Uterus (tissue), 4 donors: ENCODE measurements around the gene SPDYC. TPM values are rescaled to one million over a fixed set of nuclear protein-coding genes. Genes with fewer than 3 reads are reported as not detected.

Experiments used
- DNase-seq, 2 donors: peaks; one replicate each; pipeline ENCODE4 v3.0.0-alpha.2; 2019 to 2020
- H3K27ac ChIP-seq, 2 donors: fragments of 200-600 bp; sonication (generic); 1 replicate in 1 of 2; 2 replicates in 1 of 2; pipeline ENCODE4 v1.5.1; 2016 to 2018
- H3K27me3 ChIP-seq, 2 donors: fragments of 200-600 bp; sonication (generic); one replicate each; pipeline ENCODE4 v1.5.1; 2018 to 2019; ENCODE audit warnings: control low read depth in 1 of 2
- H3K36me3 ChIP-seq, 2 donors: fragments of 200-600 bp; sonication (generic); one replicate each; pipeline ENCODE4 v1.5.1; 2019; ENCODE audit warnings: control low read depth in 1 of 2
- H3K4me1 ChIP-seq, 2 donors: fragments of 200-600 bp; sonication (generic); one replicate each; pipeline ENCODE4 v1.5.1; 2018 to 2019; ENCODE audit warnings: control low read depth in 1 of 2
- H3K4me3 ChIP-seq, 2 donors: fragments of 200-600 bp; sonication (generic); 1 replicate in 1 of 2; 2 replicates in 1 of 2; pipeline ENCODE4 v1.5.1; 2018 to 2019; ENCODE audit warnings: mild to moderate bottlenecking in 1 of 2
- H3K9me3 ChIP-seq, 2 donors: fragments of 200-600 bp; sonication (generic); one replicate each; pipeline ENCODE4 v1.5.1; 2019; ENCODE audit warnings: control low read depth in 1 of 2
- POLR2A ChIP-seq, 2 donors: fragments of 450-650 bp; IDR thresholded peaks; one replicate each; pipeline ENCODE4 v1.6.1; 2016; ENCODE audit warnings: antibody characterized with exemption in 2 of 2, mild to moderate bottlenecking in 1 of 2, moderate library complexity in 1 of 2
- intact Hi-C: fragments of 100-400 bp; cut with DNase I; formaldehyde crosslinking; loops from one replicate; pipeline ENCODE4 v1.15.1; 2023; ENCODE audit warnings: low total_unique reads
- total RNA-seq, 4 donors: library from RNA; depleted of rRNA in 3 of 4; stranded (reverse); fragments of >200 nt in 3 of 4; gene quantifications; one replicate each; pipeline versions ENCODE4 v1.1.0 to v1.2.4, GENCODE V29; 2014 to 2023
- TF ChIP-seq, protein P1 (sequence below), 4 experiments: fragments of 200-600 bp in 2 of 4; fragments of 450-650 bp in 2 of 4; sonication (generic) in 2 of 4; IDR thresholded peaks; one replicate each; pipeline ENCODE4 v1.5.1; 2016 to 2019; ENCODE audit warnings: antibody characterized with exemption in 4 of 4, mild to moderate bottlenecking in 2 of 4, moderate library complexity in 1 of 4
- donor health status: DM: yes; HTN: yes; CAD: no.

Gene SPDYC
- total RNA-seq, 4 donors from 2014 or later: not detected

DNA sequence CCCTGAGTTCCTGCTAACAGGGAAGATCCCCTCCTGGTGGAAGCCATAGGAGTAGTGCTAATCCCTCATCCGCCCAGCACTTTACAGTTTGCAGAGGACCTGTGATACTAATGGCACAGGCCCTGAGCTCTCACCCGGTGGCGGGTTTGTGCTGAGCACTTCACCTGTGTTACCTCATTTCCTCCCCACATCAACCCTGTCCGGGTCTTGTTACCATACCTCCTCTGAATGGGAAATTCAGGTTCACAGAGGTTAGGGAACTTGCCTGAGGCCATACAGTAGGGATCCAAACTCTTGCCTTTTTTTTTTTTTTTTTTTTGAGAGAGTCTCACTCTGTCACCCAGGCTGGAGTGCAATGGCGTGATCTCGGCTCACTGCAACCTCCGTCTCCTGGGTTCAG, 36.9 kb downstream of the SPDYC start:
- Histone ChIP-seq H3K4me3 (no peak overlapping the region), H3K27ac (no peak overlapping the region), H3K9me3 (no peaks in the 10 kb centered on the region), H3K4me1 (no peaks in the 10 kb centered on the region), H3K36me3 (no peaks in the 10 kb centered on the region), H3K27me3 (no peaks in the 10 kb centered on the region)
- intact Hi-C loops: no loop called here
- DNase-seq: no peak
- TF ChIP-seq, protein P1, sequence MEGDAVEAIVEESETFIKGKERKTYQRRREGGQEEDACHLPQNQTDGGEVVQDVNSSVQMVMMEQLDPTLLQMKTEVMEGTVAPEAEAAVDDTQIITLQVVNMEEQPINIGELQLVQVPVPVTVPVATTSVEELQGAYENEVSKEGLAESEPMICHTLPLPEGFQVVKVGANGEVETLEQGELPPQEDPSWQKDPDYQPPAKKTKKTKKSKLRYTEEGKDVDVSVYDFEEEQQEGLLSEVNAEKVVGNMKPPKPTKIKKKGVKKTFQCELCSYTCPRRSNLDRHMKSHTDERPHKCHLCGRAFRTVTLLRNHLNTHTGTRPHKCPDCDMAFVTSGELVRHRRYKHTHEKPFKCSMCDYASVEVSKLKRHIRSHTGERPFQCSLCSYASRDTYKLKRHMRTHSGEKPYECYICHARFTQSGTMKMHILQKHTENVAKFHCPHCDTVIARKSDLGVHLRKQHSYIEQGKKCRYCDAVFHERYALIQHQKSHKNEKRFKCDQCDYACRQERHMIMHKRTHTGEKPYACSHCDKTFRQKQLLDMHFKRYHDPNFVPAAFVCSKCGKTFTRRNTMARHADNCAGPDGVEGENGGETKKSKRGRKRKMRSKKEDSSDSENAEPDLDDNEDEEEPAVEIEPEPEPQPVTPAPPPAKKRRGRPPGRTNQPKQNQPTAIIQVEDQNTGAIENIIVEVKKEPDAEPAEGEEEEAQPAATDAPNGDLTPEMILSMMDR (IDR thresholded peaks at IDR 0.05): no peak
- no peak for TF ChIP-seq POLR2A (IDR thresholded peaks at IDR 0.05)

DNA sequence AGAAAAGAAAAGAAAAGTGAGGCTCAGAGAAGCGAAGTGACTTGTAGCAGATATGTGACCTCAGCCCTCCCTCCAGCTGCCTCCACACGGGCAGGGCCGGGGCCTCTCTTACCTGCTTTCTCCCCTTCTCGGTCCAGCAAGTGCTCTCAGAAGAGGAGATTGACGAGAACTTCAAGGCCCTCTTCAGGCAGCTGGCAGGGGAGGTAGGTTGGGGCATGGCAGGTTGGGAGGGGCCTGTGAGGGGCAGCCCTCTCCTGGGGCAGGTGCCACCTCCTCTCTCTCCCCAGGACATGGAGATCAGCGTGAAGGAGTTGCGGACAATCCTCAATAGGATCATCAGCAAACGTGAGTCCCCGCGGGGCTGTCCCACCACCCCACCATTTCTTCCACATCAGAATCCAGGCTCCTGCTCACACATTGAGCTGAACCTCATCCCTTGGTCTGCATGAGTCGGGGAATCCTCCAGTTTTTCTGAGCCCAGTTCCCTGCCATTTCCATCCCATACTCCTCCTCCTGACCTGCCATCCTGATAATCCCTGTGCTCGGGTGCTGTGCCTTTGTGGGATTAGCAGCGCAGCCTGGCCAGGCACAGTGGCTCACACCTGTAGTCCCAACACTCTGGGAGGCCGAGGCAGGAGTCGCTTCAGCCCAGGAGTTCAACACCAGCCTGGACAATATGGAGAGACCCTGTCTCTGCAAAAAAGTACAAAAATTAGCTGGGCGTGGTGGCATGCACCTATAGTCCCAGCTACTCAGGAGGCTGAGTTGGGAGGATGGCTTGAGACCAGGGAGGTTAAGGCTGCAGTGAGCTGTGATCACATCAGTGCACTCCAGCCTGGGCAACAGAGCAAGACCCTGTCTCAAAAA, 38.1 kb downstream of the SPDYC start:
- DNase-seq: no peak
- no peaks in the 10 kb centered on the region for H3K9me3 ChIP-seq
- no peak overlapping the region for H3K27ac ChIP-seq
- H3K4me1 ChIP-seq: no peaks in the 10 kb centered on the region
- H3K36me3 ChIP-seq: no peaks in the 10 kb centered on the region
- H3K4me3 ChIP-seq: no peak overlapping the region
- intact Hi-C loops: no loop called here
- TF ChIP-seq, protein P1 (IDR thresholded peaks at IDR 0.05): no peak
- TF ChIP-seq POLR2A (IDR thresholded peaks at IDR 0.05): no peak
- H3K27me3 ChIP-seq: no peaks in the 10 kb centered on the region

DNA sequence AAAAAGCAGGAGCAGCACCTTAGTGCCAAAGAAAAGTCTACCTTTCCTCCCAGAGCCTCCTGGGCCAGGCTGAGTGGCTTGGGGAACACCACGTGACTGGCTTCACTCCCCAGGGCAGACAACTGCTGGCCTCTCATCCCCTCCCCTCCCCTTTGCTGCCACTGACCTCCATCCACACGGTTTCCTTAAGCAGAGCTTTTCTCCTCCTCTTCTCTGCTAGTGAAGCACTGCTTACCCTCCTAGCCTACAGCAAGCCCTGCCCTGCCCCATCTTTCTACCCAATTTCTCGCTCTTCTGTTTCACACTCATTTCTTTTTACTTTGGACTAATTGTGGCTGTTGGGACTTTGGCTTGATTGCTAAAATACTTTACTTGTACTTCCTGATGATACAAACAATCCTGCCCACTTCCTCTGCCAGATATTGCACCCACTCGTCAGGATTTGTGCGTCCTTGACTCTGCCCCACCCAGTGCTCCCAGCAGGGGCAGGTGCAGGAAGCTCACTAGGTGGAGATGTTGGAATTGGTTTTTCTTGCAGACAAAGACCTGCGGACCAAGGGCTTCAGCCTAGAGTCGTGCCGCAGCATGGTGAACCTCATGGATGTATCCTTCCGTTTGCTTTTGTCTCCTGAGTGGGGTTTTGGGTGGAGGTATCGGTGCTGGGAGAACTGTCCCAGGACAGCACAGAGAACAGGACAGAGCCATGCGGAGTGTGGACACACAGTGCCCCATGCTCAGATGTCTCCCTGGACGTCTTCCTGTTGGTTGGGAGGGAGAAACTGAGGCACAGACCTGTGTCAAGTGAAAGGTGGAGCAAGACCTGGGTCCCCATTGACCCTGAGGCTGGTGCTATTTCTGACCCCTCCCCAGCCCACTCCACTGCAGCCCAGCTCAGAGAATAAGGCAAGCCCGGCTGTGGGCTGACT, 39.0 kb downstream of the SPDYC start:
- no peak for DNase-seq
- no peaks in the 10 kb centered on the region for H3K4me1 ChIP-seq
- H3K27ac ChIP-seq: no peak overlapping the region
- H3K4me3 ChIP-seq: no peak overlapping the region
- H3K27me3 ChIP-seq: no peaks in the 10 kb centered on the region
- intact Hi-C loops: no loop called here
- H3K36me3 ChIP-seq: no peaks in the 10 kb centered on the region
- H3K9me3 ChIP-seq: no peaks in the 10 kb centered on the region
- no peak for TF ChIP-seq POLR2A (IDR thresholded peaks at IDR 0.05)
- TF ChIP-seq, protein P1 (IDR thresholded peaks at IDR 0.05): no peak

DNA sequence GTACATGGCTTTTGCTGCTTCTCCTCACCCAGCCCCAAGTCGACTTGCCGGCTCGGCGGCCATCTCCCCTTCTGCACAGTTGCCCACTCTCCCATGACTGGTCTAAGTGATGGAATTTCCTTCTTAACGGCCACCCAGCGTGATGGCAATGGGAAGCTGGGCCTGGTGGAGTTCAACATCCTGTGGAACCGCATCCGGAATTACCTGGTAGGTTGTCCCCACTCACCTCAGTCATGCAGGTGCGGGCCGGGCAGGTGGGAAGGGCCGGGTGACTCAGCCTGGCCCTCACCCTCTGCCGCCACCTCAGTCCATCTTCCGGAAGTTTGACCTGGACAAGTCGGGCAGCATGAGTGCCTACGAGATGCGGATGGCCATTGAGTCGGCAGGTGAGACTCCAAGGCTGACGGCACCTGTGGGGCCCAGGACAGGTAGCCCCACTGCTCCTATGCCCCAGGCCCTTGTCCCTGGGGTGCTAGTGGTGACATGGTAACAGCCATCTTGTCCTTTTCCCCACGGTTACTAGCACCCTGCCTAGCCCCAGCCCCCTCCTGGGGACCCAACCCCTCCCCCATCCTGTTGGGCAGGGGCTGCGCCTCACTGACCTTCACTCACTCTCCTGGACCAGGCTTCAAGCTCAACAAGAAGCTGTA, 39.8 kb downstream of the SPDYC start:
- intact Hi-C loops: no loop called here
- Histone ChIP-seq H3K4me1 (no peaks in the 10 kb centered on the region), H3K9me3 (no peaks in the 10 kb centered on the region), H3K27me3 (no peaks in the 10 kb centered on the region), H3K27ac (no peak overlapping the region), H3K36me3 (no peaks in the 10 kb centered on the region), H3K4me3 (no peak overlapping the region)
- no peak for TF ChIP-seq POLR2A (IDR thresholded peaks at IDR 0.05)
- TF ChIP-seq, protein P1 (IDR thresholded peaks at IDR 0.05): no peak
- no peak for DNase-seq
